ENCODE measurements around the gene TXNDC2.
"Not testable (repeated sequence)": the region's sequence is repeated elsewhere in the genome, so short reads cannot be mapped to it uniquely, and the experiment has no call there.

Gene TXNDC2
- 0 reads per million in 2 donors for total RNA-seq

- no peak for DNase-seq
Observed at GRCh38 chr18:9885170-9886004, at the start of gene TXNDC2. Gene TXNDC2, plus strand, starts transcription at chr18:9885973. Its CDS starts 708 bp downstream, at chr18:9886681.

DNA sequence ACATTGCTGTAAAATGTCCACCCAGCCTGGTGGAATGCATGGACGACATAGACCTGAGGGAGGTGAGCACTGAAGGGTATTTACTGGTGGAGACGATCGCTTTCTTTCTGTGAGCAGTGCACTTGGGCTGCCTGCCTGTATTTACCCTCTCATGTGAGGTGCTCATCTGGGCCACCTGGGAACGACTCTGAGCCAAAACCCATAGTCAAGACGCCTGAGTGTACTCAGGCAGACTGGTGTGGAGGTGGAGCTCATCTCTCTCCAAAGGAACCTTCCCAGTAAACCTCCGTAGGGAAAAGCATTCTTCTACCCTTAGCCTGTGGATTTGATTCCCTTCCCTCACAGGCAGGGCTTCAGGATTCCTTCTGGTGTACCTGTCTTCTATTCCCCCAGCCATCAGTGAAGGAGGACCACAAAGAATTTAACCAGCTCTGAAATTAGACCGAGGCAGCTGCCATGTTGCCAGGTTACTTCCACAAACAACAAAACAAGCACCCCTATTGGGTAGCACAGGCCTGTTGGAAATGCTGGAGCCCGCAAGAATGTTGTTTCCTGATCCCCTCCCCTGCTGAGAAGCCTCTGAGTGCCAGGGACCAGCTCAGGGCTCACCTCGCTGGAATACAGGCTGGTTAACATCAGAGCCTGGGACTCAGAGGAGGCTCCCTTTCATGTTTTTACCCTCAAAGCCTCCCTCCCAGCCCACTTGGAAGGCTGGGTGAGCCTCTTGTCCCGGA, 47.5 kb upstream of the TXNDC2 start:
- no peak for DNase-seq

- no peak for DNase-seq
Observed at GRCh38 chr18:9839211-9839610, 46.6 kb upstream of the TXNDC2 start.

DNA sequence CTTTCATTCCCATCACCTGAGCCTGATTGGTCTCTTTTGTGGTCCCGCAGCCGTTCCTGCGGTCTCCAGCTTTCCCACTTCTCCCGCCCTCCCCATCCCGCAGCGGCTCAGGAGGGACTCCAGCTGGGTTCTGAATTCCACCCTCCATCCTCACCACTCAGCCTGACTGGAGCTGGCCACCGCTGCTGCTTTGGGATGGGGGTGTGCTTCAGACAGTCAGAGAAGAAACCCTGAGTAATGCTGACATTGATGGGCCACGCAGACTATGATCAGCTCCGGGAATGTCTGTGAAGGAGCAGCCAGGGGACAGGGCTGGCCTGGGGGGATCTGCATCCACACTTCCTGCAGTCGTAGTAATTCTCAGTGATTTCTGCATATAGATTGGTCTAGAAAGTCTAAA, 45.9 kb upstream of the TXNDC2 start:
- DNase-seq, result no peak

DNA sequence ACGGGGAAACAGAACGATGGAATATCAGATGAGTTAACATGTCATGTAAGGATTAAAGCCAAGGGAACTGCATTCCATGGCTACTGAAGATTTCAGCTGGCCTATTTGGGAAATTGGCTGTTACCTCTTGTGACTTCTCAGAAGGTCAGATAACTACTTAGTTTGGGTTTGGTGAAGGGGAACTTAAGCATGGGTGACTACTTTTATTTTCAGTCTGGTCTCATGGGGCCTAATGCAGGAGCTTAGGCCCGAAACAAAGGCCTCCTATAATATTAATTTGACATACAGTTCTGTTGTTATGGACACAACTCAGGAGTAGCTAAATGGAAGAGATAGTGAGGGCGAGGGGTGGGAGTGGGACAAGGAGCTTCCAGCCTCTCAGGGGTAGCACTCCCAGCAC, 44.0 kb upstream of the TXNDC2 start:
- DNase-seq, result no peak

GRCh38 chr18:9842448-9842847, 43.3 kb upstream of the TXNDC2 start:
- DNase-seq, result no peak

GRCh38 chr18:9845256-9845655, 40.5 kb upstream of the TXNDC2 start:
- DNase-seq, result no peak

GRCh38 chr18:9846162-9846925, 39.4 kb upstream of the TXNDC2 start:
- DNase-seq, result no peak

DNA sequence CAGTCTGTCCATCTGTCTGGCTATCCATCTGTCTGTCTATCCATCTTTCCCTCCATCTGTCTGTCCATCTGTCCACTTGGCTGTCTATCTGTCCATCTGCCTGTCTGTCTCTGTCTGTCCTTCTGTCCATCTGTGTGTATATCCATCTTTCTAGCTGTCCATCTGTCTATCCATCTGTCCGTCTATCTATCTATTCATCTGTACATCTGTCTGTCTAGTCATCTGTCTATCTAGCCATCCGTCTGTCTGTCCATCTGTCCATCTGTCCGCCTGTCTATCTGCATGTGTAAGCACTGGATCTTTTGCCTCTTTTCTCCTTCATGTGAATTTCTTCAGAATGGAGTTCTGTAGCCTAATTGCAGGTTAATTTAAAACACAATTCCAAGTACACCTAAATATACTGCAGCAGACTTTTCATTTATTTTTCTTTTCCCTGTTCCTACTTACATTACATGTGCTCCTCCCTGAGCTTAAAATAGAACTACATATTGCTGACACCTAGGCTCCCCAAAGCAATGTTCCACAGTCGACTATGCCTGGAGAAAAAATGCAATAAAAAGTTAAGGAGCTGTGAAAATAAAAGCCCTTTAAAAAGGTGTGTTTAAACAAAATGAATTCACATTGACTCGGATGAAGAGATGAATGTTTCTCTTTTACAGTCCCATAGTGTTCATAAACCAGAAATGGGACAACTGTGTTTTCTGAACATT, 37.4 kb upstream of the TXNDC2 start:
- no peak for DNase-seq

DNA sequence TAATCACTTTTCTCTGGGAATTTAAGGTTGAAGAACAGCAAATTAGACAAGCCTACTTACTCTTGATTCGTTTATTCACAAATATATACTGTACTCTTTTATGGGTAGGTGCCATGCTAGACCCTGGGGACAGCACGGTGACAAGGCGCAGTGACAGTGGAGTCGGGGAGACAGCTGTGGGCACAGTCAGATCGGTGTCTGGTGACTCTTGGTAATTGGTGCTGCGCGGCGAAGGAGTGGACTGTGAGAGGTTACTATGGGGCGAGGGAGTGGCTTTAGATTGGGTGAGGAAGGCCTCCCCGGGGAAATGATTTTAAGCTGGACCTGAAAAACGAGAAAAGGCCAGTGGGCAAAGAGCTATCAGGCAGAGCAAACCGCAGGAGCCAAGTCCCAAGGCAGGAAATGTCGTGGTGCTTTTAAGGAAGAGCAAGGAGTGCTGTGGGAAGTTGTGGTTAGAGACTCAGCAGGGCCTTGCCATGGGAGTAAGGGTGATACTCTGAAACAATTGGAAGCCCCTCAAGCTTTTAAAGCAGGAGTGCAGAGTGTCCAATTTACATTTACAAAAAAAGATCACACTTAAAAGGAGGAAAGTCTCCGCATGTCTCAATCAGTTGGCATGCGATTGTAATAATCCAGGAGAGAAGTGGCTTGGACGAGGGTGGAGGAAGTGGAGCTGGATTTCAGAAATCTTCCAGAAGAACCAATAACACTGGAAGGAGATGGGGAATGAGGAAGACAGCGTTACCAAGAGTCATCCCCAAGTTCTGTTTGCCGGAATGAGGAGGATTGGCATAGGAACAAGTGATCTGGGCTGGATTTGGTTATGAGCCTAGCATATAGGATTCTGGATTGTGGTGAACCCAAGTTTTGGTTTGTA, 36.1 kb upstream of the TXNDC2 start:
- no peak for DNase-seq

GRCh38 chr18:9850309-9850708, 35.5 kb upstream of the TXNDC2 start:
- DNase-seq, result no peak

DNA sequence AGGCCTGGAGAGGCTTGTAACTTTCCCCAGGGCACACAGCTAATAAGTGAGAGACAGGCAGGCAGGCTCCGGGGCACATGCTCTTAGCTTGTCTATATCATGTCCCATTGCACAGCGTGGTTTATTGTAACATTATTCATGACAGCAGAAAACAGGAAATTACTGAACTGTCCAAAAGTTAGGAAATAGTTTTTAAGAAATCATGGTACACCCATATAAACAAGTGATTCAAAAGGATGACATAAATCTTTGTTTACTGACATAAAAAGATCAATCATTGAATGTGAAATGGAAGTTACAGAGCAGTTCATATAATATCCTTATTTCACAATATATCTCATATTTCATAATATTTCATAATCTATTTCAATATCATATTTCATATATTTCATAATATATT, 34.3 kb upstream of the TXNDC2 start:
- DNase-seq, result no peak

DNA sequence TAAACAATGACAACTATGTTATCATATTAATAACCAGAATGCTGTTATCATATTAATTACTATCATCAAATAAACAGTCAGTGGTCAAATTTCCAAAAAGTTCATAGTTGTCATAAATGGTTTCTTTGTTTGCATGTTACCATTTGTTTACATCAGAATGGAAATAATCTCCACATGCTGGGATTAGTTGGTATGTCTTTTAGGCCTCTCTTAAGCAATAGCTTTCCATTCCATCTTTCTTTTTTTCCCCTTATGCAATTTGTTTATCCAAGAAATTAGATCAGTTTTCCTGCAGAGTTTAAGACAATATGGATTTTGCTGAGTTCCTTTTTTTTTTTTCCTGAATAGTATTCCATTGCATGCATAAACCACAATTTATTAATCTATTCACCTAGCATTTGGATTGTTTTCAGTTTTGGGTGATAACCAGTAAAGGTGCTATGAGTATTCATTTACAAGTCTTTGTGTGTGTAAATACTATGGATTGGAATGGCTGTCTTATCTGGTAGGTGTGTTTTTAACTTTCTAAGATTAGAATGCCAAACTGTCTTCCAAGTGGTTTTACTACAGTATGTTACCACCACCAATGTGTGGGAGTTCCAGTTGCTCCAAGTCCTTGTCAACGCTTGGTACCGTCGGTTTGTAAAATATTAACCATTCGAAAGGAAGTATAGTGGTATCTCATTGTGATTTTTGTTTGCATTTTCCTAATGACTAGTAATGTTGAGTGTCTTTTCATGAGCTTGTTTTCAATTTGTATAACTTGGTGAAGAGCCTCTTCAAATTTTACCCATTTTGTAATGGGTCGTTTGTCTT, 33.3 kb upstream of the TXNDC2 start:
- no peak for DNase-seq

- no peak for DNase-seq
Observed at GRCh38 chr18:9854801-9855676, 30.7 kb upstream of the TXNDC2 start.

GRCh38 chr18:9855681-9856080, 30.1 kb upstream of the TXNDC2 start:
- no peak for DNase-seq

- DNase-seq, result no peak
Observed at GRCh38 chr18:9856092-9856491, 29.7 kb upstream of the TXNDC2 start.

- DNase-seq, result not testable (repeated sequence)
Observed at GRCh38 chr18:9857479-9857998, 28.2 kb upstream of the TXNDC2 start.

- DNase-seq, result no peak
Observed at GRCh38 chr18:9858642-9859041, 27.1 kb upstream of the TXNDC2 start.

- no peak for DNase-seq
Observed at GRCh38 chr18:9859232-9859631, 26.5 kb upstream of the TXNDC2 start.

All from T-helper 2 cell (primary cell).